ENCODE data around the gene MEGF11.

The MEGF11 gene

DNA sequence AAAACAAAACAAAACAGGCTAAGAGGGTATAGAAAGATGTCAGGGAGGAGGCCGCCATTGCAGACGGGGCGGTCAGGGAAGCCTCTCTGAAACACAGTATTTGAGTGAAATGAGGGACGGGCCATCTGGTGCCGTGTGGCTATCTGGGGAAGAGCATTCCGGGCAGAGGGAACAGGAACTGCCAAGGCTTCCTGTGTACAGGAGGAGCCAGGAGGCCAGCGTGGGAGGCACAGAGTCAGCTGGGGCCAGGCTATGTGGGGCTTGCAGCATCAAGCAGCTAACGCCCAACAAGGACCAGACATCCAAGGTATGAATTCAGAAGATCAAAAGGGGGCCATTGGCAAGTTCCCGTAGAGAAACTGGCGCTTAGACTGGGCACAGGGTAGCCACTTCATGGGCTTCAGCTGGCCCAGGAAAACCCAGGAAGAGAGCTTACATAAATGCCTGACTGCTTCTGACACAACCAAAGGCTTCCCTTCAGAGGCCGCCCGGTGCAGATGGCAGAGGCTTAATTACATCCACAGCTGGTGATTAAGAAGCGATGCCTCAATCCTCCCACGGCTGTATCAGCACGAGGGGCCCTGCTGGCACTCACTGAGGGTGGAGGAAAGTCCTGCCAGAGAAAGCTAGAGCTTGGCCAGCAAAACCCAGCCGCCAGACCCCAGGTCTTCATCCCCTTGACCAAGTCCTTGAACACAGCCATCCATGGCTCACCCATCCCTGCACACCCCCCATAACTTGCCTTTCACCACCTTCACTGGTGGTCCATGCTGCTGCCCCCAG is 144.9 kb downstream of the MEGF11 start:
- TF ChIP-seq, protein P1, sequence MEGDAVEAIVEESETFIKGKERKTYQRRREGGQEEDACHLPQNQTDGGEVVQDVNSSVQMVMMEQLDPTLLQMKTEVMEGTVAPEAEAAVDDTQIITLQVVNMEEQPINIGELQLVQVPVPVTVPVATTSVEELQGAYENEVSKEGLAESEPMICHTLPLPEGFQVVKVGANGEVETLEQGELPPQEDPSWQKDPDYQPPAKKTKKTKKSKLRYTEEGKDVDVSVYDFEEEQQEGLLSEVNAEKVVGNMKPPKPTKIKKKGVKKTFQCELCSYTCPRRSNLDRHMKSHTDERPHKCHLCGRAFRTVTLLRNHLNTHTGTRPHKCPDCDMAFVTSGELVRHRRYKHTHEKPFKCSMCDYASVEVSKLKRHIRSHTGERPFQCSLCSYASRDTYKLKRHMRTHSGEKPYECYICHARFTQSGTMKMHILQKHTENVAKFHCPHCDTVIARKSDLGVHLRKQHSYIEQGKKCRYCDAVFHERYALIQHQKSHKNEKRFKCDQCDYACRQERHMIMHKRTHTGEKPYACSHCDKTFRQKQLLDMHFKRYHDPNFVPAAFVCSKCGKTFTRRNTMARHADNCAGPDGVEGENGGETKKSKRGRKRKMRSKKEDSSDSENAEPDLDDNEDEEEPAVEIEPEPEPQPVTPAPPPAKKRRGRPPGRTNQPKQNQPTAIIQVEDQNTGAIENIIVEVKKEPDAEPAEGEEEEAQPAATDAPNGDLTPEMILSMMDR (conservative IDR thresholded peaks at IDR 0.05; ENCODE audit: low read length) = no peak
- H3K4me3 ChIP-seq (ENCODE audit: low read length, poor library complexity, severe bottlenecking) = no peak overlapping the region
- no peaks in the 10 kb centered on the region for H3K36me3 ChIP-seq (ENCODE audit: insufficient read depth, low read length)

DNA sequence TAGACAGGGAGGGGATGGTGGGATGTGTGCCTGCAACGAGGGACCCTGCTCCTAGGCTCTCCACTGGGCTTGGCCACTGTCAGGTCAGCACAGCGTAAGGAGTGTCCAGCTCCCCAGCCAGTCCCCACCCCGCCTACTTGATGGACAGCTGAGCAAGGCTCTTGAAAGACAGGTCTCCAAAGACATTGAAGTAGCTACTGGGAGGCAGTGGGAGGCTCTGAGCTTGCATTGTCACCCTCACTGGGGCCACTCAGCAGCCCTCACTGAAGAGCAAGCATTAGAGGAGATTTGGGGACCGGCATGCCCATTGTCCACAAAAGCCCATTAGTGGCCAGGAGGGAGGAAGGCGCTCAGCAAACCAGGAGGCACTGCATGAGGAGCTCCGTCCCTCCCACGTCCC is 146.5 kb downstream of the MEGF11 start:
- Histone ChIP-seq H3F3A (ENCODE audit: low read depth) (no peaks in the 10 kb centered on the region), H3K4me1 (ENCODE audit: insufficient read depth, low read length, poor library complexity, severe bottlenecking) (no peaks in the 10 kb centered on the region)

More for the DNA sequence above, 144.9 kb downstream of the MEGF11 start:
- no peak overlapping the region for H3K4me2 ChIP-seq (ENCODE audit: low read depth, low read length, poor library complexity, severe bottlenecking)
- no peaks in the 10 kb centered on the region for H3K4me1 ChIP-seq (ENCODE audit: insufficient read depth, low read length, poor library complexity, severe bottlenecking)
- no peaks in the 10 kb centered on the region for H3K79me2 ChIP-seq (ENCODE audit: insufficient read depth, low read length)
- no peaks in the 10 kb centered on the region for H4K20me1 ChIP-seq (ENCODE audit: insufficient read depth, low read length, poor library complexity, severe bottlenecking)
- H3F3A ChIP-seq (ENCODE audit: low read depth) = no peaks in the 10 kb centered on the region
- no peaks in the 10 kb centered on the region for H3K9me2 ChIP-seq (replicated peaks; ENCODE audit: low read depth, low read length)
- no peak overlapping the region for H3K9ac ChIP-seq (ENCODE audit: low read depth, low read length, poor library complexity, severe bottlenecking)
- no peaks in the 10 kb centered on the region for H3K9me3 ChIP-seq (ENCODE audit: insufficient read depth, low read depth, low read length)
- H3K27me3 ChIP-seq (ENCODE audit: insufficient read depth, low read length, poor library complexity, severe bottlenecking) = no peaks in the 10 kb centered on the region
- no peak overlapping the region for H2AFZ ChIP-seq (ENCODE audit: low read length)

DNA sequence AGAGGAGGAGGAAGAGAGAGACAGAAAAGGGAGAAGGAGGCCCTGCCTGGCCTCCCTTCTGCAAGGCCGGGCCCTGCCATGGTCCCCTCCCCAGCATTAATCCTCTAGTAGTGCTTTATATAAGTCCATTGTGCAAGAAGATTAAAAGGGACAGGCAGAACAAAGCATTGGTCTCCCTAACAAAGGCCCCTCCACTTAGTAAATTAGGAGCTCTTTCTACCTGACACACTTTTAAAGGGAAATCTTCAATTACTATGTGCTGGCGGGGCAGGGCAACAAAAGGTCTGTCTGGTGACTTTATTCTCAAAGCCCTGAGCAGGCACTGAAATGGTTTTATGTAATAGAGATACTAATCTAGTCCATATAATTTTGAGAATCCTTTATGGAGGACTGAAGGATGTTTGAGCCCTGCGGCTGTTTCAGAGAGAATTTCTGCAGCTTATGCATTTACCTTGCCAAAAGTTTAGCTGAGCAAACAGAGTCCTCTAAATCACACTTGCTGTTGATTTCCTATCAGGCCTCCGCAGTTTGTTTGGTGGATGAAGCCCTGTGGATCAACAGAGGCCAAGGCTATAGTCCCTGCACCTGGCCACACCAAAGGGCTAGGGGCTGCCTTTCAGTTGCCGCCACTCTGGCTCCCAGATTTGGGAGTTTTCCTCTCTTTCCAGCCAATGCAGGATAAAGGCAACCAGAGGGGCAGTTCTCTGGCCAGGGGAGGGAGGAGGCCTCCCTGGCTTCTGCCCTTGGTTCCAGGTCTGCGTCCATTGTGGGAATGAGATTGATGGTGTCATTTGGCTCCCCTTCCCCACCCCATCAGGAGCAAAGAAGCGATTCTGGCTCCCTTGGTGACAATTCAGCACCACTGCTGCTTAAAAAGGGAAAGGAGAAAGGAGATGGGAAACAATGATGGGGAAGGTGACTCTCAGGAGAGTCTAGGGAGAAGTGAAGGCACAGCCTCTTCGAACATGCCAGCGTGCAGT is 148.0 kb downstream of the MEGF11 start:
- H3K79me2 ChIP-seq (ENCODE audit: insufficient read depth, low read length) = no peaks in the 10 kb centered on the region
- H2AFZ ChIP-seq (ENCODE audit: low read length) = no peak overlapping the region
- no peak for TF ChIP-seq EZH2phosphoT487 (IDR thresholded peaks at IDR 0.05; ENCODE audit: borderline replicate concordance)
- TF ChIP-seq, protein P1 (conservative IDR thresholded peaks at IDR 0.05; ENCODE audit: low read length) = no peak
- no peaks in the 10 kb centered on the region for H3K4me1 ChIP-seq (ENCODE audit: insufficient read depth, low read length, poor library complexity, severe bottlenecking)
- no peaks in the 10 kb centered on the region for H3K9me3 ChIP-seq (ENCODE audit: insufficient read depth, low read depth, low read length)
- H3K4me3 ChIP-seq (ENCODE audit: low read length, poor library complexity, severe bottlenecking) = no peak overlapping the region
- H4K20me1 ChIP-seq (ENCODE audit: insufficient read depth, low read length, poor library complexity, severe bottlenecking) = no peaks in the 10 kb centered on the region
- H3K36me3 ChIP-seq (ENCODE audit: insufficient read depth, low read length) = no peaks in the 10 kb centered on the region
- no peak overlapping the region for H3K4me2 ChIP-seq (ENCODE audit: low read depth, low read length, poor library complexity, severe bottlenecking)
- no peaks in the 10 kb centered on the region for H3K27me3 ChIP-seq (ENCODE audit: insufficient read depth, low read length, poor library complexity, severe bottlenecking)
- no peak overlapping the region for H3K9ac ChIP-seq (ENCODE audit: low read depth, low read length, poor library complexity, severe bottlenecking)
- no peaks in the 10 kb centered on the region for H3F3A ChIP-seq (ENCODE audit: low read depth)
- H3K9me2 ChIP-seq (replicated peaks; ENCODE audit: low read depth, low read length) = no peaks in the 10 kb centered on the region

More for the DNA sequence above, 146.5 kb downstream of the MEGF11 start:
- Histone ChIP-seq H3K36me3 (ENCODE audit: insufficient read depth, low read length) (no peaks in the 10 kb centered on the region), H3K27me3 (ENCODE audit: insufficient read depth, low read length, poor library complexity, severe bottlenecking) (no peaks in the 10 kb centered on the region), H3K4me3 (ENCODE audit: low read length, poor library complexity, severe bottlenecking) (no peak overlapping the region), H4K20me1 (ENCODE audit: insufficient read depth, low read length, poor library complexity, severe bottlenecking) (no peaks in the 10 kb centered on the region), H3K9ac (ENCODE audit: low read depth, low read length, poor library complexity, severe bottlenecking) (no peak overlapping the region), H3K4me2 (ENCODE audit: low read depth, low read length, poor library complexity, severe bottlenecking) (no peak overlapping the region), H3K9me2 (replicated peaks; ENCODE audit: low read depth, low read length) (no peaks in the 10 kb centered on the region), H2AFZ (ENCODE audit: low read length) (no peak overlapping the region), H3K79me2 (ENCODE audit: insufficient read depth, low read length) (no peaks in the 10 kb centered on the region), H3K9me3 (ENCODE audit: insufficient read depth, low read depth, low read length) (no peaks in the 10 kb centered on the region)
- TF ChIP-seq, protein P1 (conservative IDR thresholded peaks at IDR 0.05; ENCODE audit: low read length) = no peak
- no peak for TF ChIP-seq EZH2phosphoT487 (IDR thresholded peaks at IDR 0.05; ENCODE audit: borderline replicate concordance)
